ENCODE results near the gene PARD3B. TPM values are rescaled to one million over a fixed set of nuclear protein-coding genes. Genes with fewer than 3 reads are reported as not detected.

Gene PARD3B
- total and polyA plus RNA-seq, 2 of the 8 experiments (the other 6 are each of a cell fraction or from before 2014, with no cell fraction given): 1.2 to 5.7 TPM

DNA sequence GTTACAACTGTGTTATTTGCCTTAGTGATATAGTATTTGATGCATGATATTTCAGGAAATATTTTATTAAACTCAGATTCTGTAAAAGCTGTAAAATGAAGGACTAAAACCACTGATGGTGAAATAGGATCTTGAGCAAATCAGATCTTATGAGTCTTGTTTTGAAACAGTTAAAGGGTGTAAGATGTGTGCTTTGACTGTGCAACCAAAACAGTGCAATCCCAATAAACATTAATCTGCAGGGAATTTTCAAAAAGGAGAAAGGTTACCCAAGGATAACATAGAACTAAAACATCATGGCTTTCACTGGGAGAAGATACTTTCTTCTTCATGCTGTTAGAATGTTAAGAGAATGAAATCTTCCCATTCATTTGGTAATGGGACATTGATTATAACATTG, 378.7 kb downstream of the PARD3B start (continued):
- TF ChIP-seq, protein P1, sequence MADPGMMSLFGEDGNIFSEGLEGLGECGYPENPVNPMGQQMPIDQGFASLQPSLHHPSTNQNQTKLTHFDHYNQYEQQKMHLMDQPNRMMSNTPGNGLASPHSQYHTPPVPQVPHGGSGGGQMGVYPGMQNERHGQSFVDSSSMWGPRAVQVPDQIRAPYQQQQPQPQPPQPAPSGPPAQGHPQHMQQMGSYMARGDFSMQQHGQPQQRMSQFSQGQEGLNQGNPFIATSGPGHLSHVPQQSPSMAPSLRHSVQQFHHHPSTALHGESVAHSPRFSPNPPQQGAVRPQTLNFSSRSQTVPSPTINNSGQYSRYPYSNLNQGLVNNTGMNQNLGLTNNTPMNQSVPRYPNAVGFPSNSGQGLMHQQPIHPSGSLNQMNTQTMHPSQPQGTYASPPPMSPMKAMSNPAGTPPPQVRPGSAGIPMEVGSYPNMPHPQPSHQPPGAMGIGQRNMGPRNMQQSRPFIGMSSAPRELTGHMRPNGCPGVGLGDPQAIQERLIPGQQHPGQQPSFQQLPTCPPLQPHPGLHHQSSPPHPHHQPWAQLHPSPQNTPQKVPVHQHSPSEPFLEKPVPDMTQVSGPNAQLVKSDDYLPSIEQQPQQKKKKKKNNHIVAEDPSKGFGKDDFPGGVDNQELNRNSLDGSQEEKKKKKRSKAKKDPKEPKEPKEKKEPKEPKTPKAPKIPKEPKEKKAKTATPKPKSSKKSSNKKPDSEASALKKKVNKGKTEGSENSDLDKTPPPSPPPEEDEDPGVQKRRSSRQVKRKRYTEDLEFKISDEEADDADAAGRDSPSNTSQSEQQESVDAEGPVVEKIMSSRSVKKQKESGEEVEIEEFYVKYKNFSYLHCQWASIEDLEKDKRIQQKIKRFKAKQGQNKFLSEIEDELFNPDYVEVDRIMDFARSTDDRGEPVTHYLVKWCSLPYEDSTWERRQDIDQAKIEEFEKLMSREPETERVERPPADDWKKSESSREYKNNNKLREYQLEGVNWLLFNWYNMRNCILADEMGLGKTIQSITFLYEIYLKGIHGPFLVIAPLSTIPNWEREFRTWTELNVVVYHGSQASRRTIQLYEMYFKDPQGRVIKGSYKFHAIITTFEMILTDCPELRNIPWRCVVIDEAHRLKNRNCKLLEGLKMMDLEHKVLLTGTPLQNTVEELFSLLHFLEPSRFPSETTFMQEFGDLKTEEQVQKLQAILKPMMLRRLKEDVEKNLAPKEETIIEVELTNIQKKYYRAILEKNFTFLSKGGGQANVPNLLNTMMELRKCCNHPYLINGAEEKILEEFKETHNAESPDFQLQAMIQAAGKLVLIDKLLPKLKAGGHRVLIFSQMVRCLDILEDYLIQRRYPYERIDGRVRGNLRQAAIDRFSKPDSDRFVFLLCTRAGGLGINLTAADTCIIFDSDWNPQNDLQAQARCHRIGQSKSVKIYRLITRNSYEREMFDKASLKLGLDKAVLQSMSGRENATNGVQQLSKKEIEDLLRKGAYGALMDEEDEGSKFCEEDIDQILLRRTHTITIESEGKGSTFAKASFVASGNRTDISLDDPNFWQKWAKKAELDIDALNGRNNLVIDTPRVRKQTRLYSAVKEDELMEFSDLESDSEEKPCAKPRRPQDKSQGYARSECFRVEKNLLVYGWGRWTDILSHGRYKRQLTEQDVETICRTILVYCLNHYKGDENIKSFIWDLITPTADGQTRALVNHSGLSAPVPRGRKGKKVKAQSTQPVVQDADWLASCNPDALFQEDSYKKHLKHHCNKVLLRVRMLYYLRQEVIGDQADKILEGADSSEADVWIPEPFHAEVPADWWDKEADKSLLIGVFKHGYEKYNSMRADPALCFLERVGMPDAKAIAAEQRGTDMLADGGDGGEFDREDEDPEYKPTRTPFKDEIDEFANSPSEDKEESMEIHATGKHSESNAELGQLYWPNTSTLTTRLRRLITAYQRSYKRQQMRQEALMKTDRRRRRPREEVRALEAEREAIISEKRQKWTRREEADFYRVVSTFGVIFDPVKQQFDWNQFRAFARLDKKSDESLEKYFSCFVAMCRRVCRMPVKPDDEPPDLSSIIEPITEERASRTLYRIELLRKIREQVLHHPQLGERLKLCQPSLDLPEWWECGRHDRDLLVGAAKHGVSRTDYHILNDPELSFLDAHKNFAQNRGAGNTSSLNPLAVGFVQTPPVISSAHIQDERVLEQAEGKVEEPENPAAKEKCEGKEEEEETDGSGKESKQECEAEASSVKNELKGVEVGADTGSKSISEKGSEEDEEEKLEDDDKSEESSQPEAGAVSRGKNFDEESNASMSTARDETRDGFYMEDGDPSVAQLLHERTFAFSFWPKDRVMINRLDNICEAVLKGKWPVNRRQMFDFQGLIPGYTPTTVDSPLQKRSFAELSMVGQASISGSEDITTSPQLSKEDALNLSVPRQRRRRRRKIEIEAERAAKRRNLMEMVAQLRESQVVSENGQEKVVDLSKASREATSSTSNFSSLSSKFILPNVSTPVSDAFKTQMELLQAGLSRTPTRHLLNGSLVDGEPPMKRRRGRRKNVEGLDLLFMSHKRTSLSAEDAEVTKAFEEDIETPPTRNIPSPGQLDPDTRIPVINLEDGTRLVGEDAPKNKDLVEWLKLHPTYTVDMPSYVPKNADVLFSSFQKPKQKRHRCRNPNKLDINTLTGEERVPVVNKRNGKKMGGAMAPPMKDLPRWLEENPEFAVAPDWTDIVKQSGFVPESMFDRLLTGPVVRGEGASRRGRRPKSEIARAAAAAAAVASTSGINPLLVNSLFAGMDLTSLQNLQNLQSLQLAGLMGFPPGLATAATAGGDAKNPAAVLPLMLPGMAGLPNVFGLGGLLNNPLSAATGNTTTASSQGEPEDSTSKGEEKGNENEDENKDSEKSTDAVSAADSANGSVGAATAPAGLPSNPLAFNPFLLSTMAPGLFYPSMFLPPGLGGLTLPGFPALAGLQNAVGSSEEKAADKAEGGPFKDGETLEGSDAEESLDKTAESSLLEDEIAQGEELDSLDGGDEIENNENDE (IDR thresholded peaks at IDR 0.05; ENCODE audit: insufficient replicate concordance, low read length): no peak
- TF ChIP-seq, protein P2, sequence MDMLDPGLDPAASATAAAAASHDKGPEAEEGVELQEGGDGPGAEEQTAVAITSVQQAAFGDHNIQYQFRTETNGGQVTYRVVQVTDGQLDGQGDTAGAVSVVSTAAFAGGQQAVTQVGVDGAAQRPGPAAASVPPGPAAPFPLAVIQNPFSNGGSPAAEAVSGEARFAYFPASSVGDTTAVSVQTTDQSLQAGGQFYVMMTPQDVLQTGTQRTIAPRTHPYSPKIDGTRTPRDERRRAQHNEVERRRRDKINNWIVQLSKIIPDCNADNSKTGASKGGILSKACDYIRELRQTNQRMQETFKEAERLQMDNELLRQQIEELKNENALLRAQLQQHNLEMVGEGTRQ (IDR thresholded peaks at IDR 0.05; ENCODE audit: low read length): no peak
- no peak for TF ChIP-seq SIX5 (IDR thresholded peaks at IDR 0.05; ENCODE audit: low read depth, low read length)

All from H1 (cell line).